H1 (cell line): ENCODE data around the gene ZNF555. TPM values are rescaled to one million over a fixed set of nuclear protein-coding genes. Genes with fewer than 3 reads are reported as not detected.

Experiments
- CTCF ChIA-PET: fragments of 300-600 bp; sonication (Branson Sonifier 250); formaldehyde crosslinking; loops from one replicate; lab custom pipeline; 2021; ENCODE audit not compliant: partially characterized antibody; lab: Charles Lee
- POLR2A ChIA-PET: fragments of 300-600 bp; sonication (Branson Sonifier 250); formaldehyde crosslinking; loops from one replicate; lab custom pipeline; 2021; ENCODE audit warnings: inconsistent platforms; ENCODE audit not compliant: partially characterized antibody; lab: Charles Lee
- DNase-seq, 2 experiments: peaks; one replicate each; pipeline versions ENCODE4 v3.0.0 to v3.0.0-alpha.2; 2010 to 2022; ENCODE audit warnings: low spot score in 2 of 2, low read depth in 1 of 2, mixed read lengths in 1 of 2
- FAIRE-seq: peaks from 2 replicates; lab custom pipeline; 2011; peaks lifted over from hg19 to GRCh38; lab: Jason Lieb, UNC
- H2AFZ ChIP-seq: 2 replicates; pipeline ENCODE4 v1.8.1; 2012; ENCODE audit warnings: low read length, inconsistent platforms
- H2AK5ac ChIP-seq: 2 replicates; pipeline ENCODE4 v1.6.1; 2013; ENCODE audit warnings: low read depth, low read length
- H2BK120ac ChIP-seq: replicated peaks from 2 replicates; pipeline ENCODE3; 2013; ENCODE audit warnings: low read depth, low read length, inconsistent platforms
- H2BK12ac ChIP-seq: 2 replicates; pipeline ENCODE4 v1.6.1; 2013; ENCODE audit warnings: low read depth, low read length
- H2BK15ac ChIP-seq: 2 replicates; pipeline ENCODE4 v1.6.1; 2013; ENCODE audit warnings: low read length
- H2BK20ac ChIP-seq: 2 replicates; pipeline ENCODE4 v1.6.1; 2013; ENCODE audit warnings: low read length
- H2BK5ac ChIP-seq: 2 replicates; pipeline ENCODE4 v1.6.1; 2013; ENCODE audit warnings: low read depth, low read length
- H3K14ac ChIP-seq: 2 replicates; pipeline ENCODE4 v1.6.1; 2013; ENCODE audit warnings: inconsistent platforms; ENCODE audit not compliant: insufficient read length
- H3K18ac ChIP-seq: 2 replicates; pipeline ENCODE4 v1.6.1; 2013; ENCODE audit warnings: low read length; ENCODE audit errors: extremely low read depth
- H3K23ac ChIP-seq: 2 replicates; pipeline ENCODE4 v1.6.1; 2013; ENCODE audit warnings: inconsistent platforms; ENCODE audit not compliant: insufficient read length
- H3K23me2 ChIP-seq: 2 replicates; pipeline ENCODE4 v1.6.1; 2013; ENCODE audit warnings: low read depth, low read length
- H3K27ac ChIP-seq: 2 replicates; pipeline ENCODE4 v1.6.1; 2011; ENCODE audit warnings: low read depth, low read length, inconsistent platforms
- H3K27me3 ChIP-seq, 4 experiments: replicated peaks in 1 of 4; 1 replicate in 1 of 4; 2 replicates in 3 of 4; pipeline versions ENCODE4 v1.6.1 to v1.8.1; 2011 to 2013; ENCODE audit warnings: low read length in 3 of 4, mild to moderate bottlenecking in 3 of 4, inconsistent platforms in 2 of 4, mixed read lengths in 2 of 4, moderate library complexity in 1 of 4; ENCODE audit not compliant: control insufficient read depth in 3 of 4, insufficient read depth in 3 of 4; ENCODE audit errors: extremely low read depth in 1 of 4
- H3K36me3 ChIP-seq, 4 experiments: 2 replicates each; pipeline versions ENCODE4 v1.6.1 to v1.8.1; 2011 to 2013; ENCODE audit warnings: mild to moderate bottlenecking in 4 of 4, low read length in 3 of 4, moderate library complexity in 2 of 4, control low read depth in 1 of 4, inconsistent platforms in 1 of 4; ENCODE audit not compliant: insufficient read depth in 4 of 4, control insufficient read depth in 2 of 4
- H3K4ac ChIP-seq: replicated peaks from 2 replicates; pipeline ENCODE3; 2013; ENCODE audit warnings: low read length, low read depth, mixed read lengths, inconsistent platforms; ENCODE audit not compliant: insufficient read length
- H3K4me1 ChIP-seq, 4 experiments: replicated peaks in 1 of 4; 1 replicate in 1 of 4; 2 replicates in 3 of 4; pipeline versions ENCODE4 v1.6.1 to v1.8.1; 2011 to 2013; ENCODE audit warnings: low read length in 3 of 4, inconsistent platforms in 2 of 4, mixed read lengths in 1 of 4; ENCODE audit not compliant: insufficient read depth in 4 of 4, control insufficient read depth in 3 of 4
- H3K4me2 ChIP-seq, 2 experiments: 2 replicates each; pipeline versions ENCODE4 v1.6.1 to v1.8.1; 2011 to 2013; ENCODE audit warnings: low read depth in 2 of 2, low read length in 2 of 2, control low read depth in 1 of 2, inconsistent platforms in 1 of 2, mild to moderate bottlenecking in 1 of 2; ENCODE audit not compliant: insufficient read depth in 1 of 2
- H3K4me3 ChIP-seq, 4 experiments: fragments of 200-600, 300-600 bp in 1 of 4; sonication (generic), shearing (Covaris generic), sonication (Bioruptor Twin) in 1 of 4; 2 replicates each; pipeline versions ENCODE4 v1.5.1 to v1.8.1; 2011 to 2016; ENCODE audit warnings: low read length in 4 of 4, low read depth in 3 of 4, control low read depth in 2 of 4, inconsistent platforms in 2 of 4, mild to moderate bottlenecking in 2 of 4, mixed read lengths in 1 of 4, moderate library complexity in 1 of 4; ENCODE audit not compliant: insufficient read depth in 2 of 4; ENCODE audit errors: extremely low read depth in 1 of 4
- H3K56ac ChIP-seq: replicated peaks from 2 replicates; pipeline ENCODE3; 2013; ENCODE audit warnings: low read depth, mild to moderate bottlenecking, mixed read lengths, low read length, inconsistent platforms; ENCODE audit not compliant: insufficient read length
- H3K79me1 ChIP-seq: 2 replicates; pipeline ENCODE4 v1.6.1; 2013; ENCODE audit warnings: low read depth, low read length, control low read depth
- H3K79me2 ChIP-seq, 2 experiments: 2 replicates each; pipeline versions ENCODE4 v1.6.1 to v1.8.1; 2012 to 2013; ENCODE audit warnings: low read length in 2 of 2, mild to moderate bottlenecking in 2 of 2, inconsistent platforms in 1 of 2; ENCODE audit not compliant: insufficient read depth in 2 of 2, control insufficient read depth in 1 of 2
- H3K9ac ChIP-seq, 4 experiments: replicated peaks in 1 of 4; 1 replicate in 1 of 4; 2 replicates in 3 of 4; pipeline versions ENCODE4 v1.6.1 to v1.8.1; 2011 to 2013; ENCODE audit warnings: low read depth in 3 of 4, low read length in 3 of 4, control low read depth in 2 of 4, mild to moderate bottlenecking in 2 of 4, moderate library complexity in 2 of 4, inconsistent platforms in 1 of 4; ENCODE audit errors: extremely low read depth in 1 of 4
- H3K9me3 ChIP-seq, 2 experiments: 2 replicates each; pipeline versions ENCODE4 v1.6.1 to v1.8.1; 2012 to 2013; ENCODE audit warnings: mild to moderate bottlenecking in 2 of 2, moderate library complexity in 2 of 2, control low read depth in 1 of 2, inconsistent platforms in 1 of 2, low read depth in 1 of 2, low read length in 1 of 2, mixed read lengths in 1 of 2; ENCODE audit not compliant: insufficient read depth in 2 of 2
- H4K20me1 ChIP-seq, 2 experiments: replicated peaks in 1 of 2; 2 replicates each; pipeline versions ENCODE3 to v1.8.1; 2011 to 2013; ENCODE audit warnings: inconsistent platforms in 2 of 2, low read length in 2 of 2, mild to moderate bottlenecking in 1 of 2; ENCODE audit not compliant: insufficient read depth in 2 of 2, control insufficient read depth in 1 of 2
- H4K5ac ChIP-seq: 2 replicates; pipeline ENCODE4 v1.6.1; 2013; ENCODE audit warnings: low read length, low read depth, mixed read lengths, inconsistent platforms; ENCODE audit not compliant: insufficient read length
- H4K8ac ChIP-seq: 2 replicates; pipeline ENCODE4 v1.8.0; 2013; ENCODE audit warnings: mild to moderate bottlenecking, moderate library complexity, low read length, inconsistent platforms; ENCODE audit not compliant: insufficient read depth; ENCODE audit errors: extremely low read depth
- H4K91ac ChIP-seq: replicated peaks from 2 replicates; pipeline ENCODE3; 2013; ENCODE audit warnings: low read length, mixed read lengths, inconsistent platforms; ENCODE audit not compliant: insufficient read length
- CREB1 ChIP-seq: IDR thresholded peaks from 2 replicates; pipeline ENCODE4 v1.6.1; 2012; ENCODE audit warnings: inconsistent platforms
- WGBS, 2 experiments: shearing (Covaris generic) in 1 of 2; methylation state at CpG; one replicate each; pipeline versions ENCODE4 v1.1.6 to v1.1.7; 2013 to 2015; ENCODE audit warnings: low lambda C conversion rate in 2 of 2, mixed read lengths in 2 of 2, inconsistent platforms in 1 of 2, low coverage in 1 of 2, missing lambda C conversion rate in 1 of 2; ENCODE audit not compliant: insufficient replicate concordance in 2 of 2, insufficient coverage in 1 of 2, insufficient read length in 1 of 2; ENCODE audit errors: extremely low coverage in 1 of 2, missing lambda C conversion rate in 1 of 2; 5-methylcytosine and 5-hydroxymethylcytosine counted together
- polyA plus RNA-seq, 7 experiments: library from polyadenylated mRNA; depleted of rRNA in 3 of 7; stranded (reverse) in 5 of 7; unstranded in 2 of 7; fragments of >200 nt in 5 of 7; fragments of 200-250 nt in 2 of 7; gene quantifications; 1 replicate in 5 of 7; 2 replicates in 1 of 7; 4 replicates in 1 of 7; pipeline versions ENCODE4 v1.2.1 to v1.2.3, GENCODE V29; 2011 to 2013; ENCODE audit warnings: missing spikeins in 2 of 7, mixed read lengths in 2 of 7
- total RNA-seq: library from RNA; stranded (reverse); fragmentation: NEBNext Ultra II Directional; extraction: Animal tissue kit (Norgen Biotek cat#: 25700); gene quantifications from 2 replicates; pipeline ENCODE4 v1.2.1, GENCODE V29; 2021

ZNF555 gene
- total and polyA plus RNA-seq, 2 of the 8 experiments (the other 6 are each of a cell fraction or from before 2014, with no cell fraction given): 1.6 to 5.7 TPM

GRCh38 chr19:2885736-2886135 lies 44.5 kb downstream of the ZNF555 start:
- no peaks in the 10 kb centered on the region for H3K4me1 ChIP-seq
- H3K79me1 ChIP-seq: no peaks in the 10 kb centered on the region
- H3K4me2 ChIP-seq: no peak overlapping the region
- no peak overlapping the region for H3K23ac ChIP-seq
- no peak overlapping the region for H3K4ac ChIP-seq
- no peak overlapping the region for H2BK120ac ChIP-seq
- H3K23me2 ChIP-seq: no peaks in the 10 kb centered on the region
- H4K91ac ChIP-seq: no peak overlapping the region
- H3K79me2 ChIP-seq: no peaks in the 10 kb centered on the region
- no peak overlapping the region for H3K56ac ChIP-seq
- no peaks in the 10 kb centered on the region for H3K27me3 ChIP-seq
- H2BK15ac ChIP-seq: no peak overlapping the region
- CTCF ChIA-PET: interaction anchor here (0.6 to 2.8 kb wide), 2 partner anchors 236 to 754 kb away, joined by 4 to 12 read pairs; no protein-coding TSS in a partner anchor
- no peak overlapping the region for H3K14ac ChIP-seq
- no peak overlapping the region for H4K8ac ChIP-seq
- peaks cover 11 to 37% of the 10 kb centered on the region in 2 experiments; a peak in 3 of 4 replicates for H3K9me3 ChIP-seq
- no peaks in the 10 kb centered on the region for H3K36me3 ChIP-seq
- no peak overlapping the region for H4K5ac ChIP-seq
- H3K9ac ChIP-seq: no peak overlapping the region
- TF ChIP-seq CREB1: no peak
- H4K20me1 ChIP-seq: no peaks in the 10 kb centered on the region
- no peak for DNase-seq
- H2AFZ ChIP-seq: no peak overlapping the region
- no peak overlapping the region for H3K4me3 ChIP-seq
- no peak overlapping the region for H3K27ac ChIP-seq
- WGBS, 2 experiments: 84% methylated on average over 17 of the region's 17 CpGs; no CpG with 5 or more reads in 1 of the 2 experiments
- no peak for FAIRE-seq
- no peak overlapping the region for H2BK20ac ChIP-seq
- POLR2A ChIA-PET: no interaction called here
- H3K18ac ChIP-seq: no peak overlapping the region
- no peak overlapping the region for H2BK5ac ChIP-seq
- no peak overlapping the region for H2AK5ac ChIP-seq
- H2BK12ac ChIP-seq: no peak overlapping the region
